Temporal lobe (tissue), 1 donor: ENCODE results near the gene ZMYM3. TPM values are rescaled to one million over a fixed set of nuclear protein-coding genes. Genes with fewer than 3 reads are reported as not detected.

Source experiments
- total RNA-seq: library from RNA; depleted of rRNA; stranded (reverse); fragments of >200 nt; gene quantifications from one replicate; pipeline ENCODE4 v1.2.3, GENCODE V29; 2014

Gene ZMYM3
- total RNA-seq, 1 donor from 2014 or later: 26.3 TPM

Other genes with a start within 250 kb of the ZMYM3 start
- gene SNX12, start 185.8 kb downstream of the ZMYM3 start, total RNA-seq: 64.4 TPM
- gene FOXO4, start 158.3 kb downstream of the ZMYM3 start, total RNA-seq: 2.2 TPM
- gene CXorf65, start 147.4 kb downstream of the ZMYM3 start, total RNA-seq: not detected
- gene IL2RG, start 142.6 kb downstream of the ZMYM3 start, total RNA-seq: 0.25 TPM
- gene MED12, start 135.5 kb downstream of the ZMYM3 start, total RNA-seq: 22.1 TPM
- 34.7 TPM for gene NLGN3, start 109.3 kb downstream of the ZMYM3 start, total RNA-seq
- gene GJB1, start 30.9 kb downstream of the ZMYM3 start, total RNA-seq: under 0.01 TPM
- 224 TPM for gene NONO, start 29.5 kb upstream of the ZMYM3 start, total RNA-seq
- gene ITGB1BP2, start 47.6 kb upstream of the ZMYM3 start, total RNA-seq: 1.7 TPM
- 43.8 TPM for gene TAF1, start 112.2 kb upstream of the ZMYM3 start, total RNA-seq